ENCODE measurements around the gene TEP1.
"Not testable (repeated sequence)": the region's sequence is repeated elsewhere in the genome, so short reads cannot be mapped to it uniquely, and the experiment has no call there.

Gene TEP1

GRCh38 chr14:20341032-20341431, 72.3 kb downstream of the TEP1 start:
- Mint-ChIP-seq H3K4me1 (ENCODE audit: low read depth in 2 of 2) (peaks cover 9 to 17% of the 10 kb centered on the region in 2 donors), H3K36me3 (ENCODE audit: insufficient read depth) (peaks cover 18% of the 10 kb centered on the region)
- H3K27me3 Mint-ChIP-seq; DNase-seq; H3K27ac Mint-ChIP-seq; ATAC-seq (replicated peaks); H3K4me3 Mint-ChIP-seq; H3K9me3 Mint-ChIP-seq: not testable (repeated sequence)

GRCh38 chr14:20334017-20334416, 79.3 kb downstream of the TEP1 start:
- Mint-ChIP-seq H3K9me3 (no peaks in the 10 kb centered on the region), H3K4me1 (ENCODE audit: low read depth in 2 of 2) (peaks cover 12 to 27% of the 10 kb centered on the region in 2 donors), H3K4me3 (peak overlapping the region; percentile 88 to 95), H3K36me3 (ENCODE audit: insufficient read depth) (no peaks in the 10 kb centered on the region), H3K27ac (peak overlapping the region in 1 of 2 donors; percentile 95), H3K27me3 (no peaks in the 10 kb centered on the region)
- no peak for ATAC-seq (replicated peaks)
- DNase-seq: no peak

GRCh38 chr14:20333494-20333841, 79.8 kb downstream of the TEP1 start:
- DNase-seq: no peak
- no peak for ATAC-seq (replicated peaks)
- Mint-ChIP-seq H3K27me3 (no peaks in the 10 kb centered on the region), H3K27ac (peak overlapping the region; percentile 86 to 95), H3K4me1 (ENCODE audit: low read depth in 2 of 2) (peaks cover 12 to 27% of the 10 kb centered on the region in 2 donors), H3K9me3 (no peaks in the 10 kb centered on the region), H3K4me3 (peak overlapping the region; percentile 88 to 95), H3K36me3 (ENCODE audit: insufficient read depth) (no peaks in the 10 kb centered on the region)

GRCh38 chr14:20332788-20333493, 80.4 kb downstream of the TEP1 start, which contains the start of gene CCNB1IP1:
TSS of gene CCNB1IP1 (minus strand) at chr14:20333279. CDS start at chr14:20316523, 16,756 bp downstream.
- peak within 1 kb of the TSS; percentile 88 to 95 for H3K4me3 Mint-ChIP-seq
- ATAC-seq (replicated peaks) (peak; percentile 99), DNase-seq (peak; percentile 37 to 53 (median 38))
- peak within 1 kb of the TSS; percentile 86 to 95 for H3K27ac Mint-ChIP-seq
- H3K4me1 Mint-ChIP-seq (ENCODE audit: low read depth in 2 of 2): peaks cover 12 to 27% of the 10 kb centered on the region in 2 donors
- no peaks in the 10 kb centered on the region for H3K9me3 Mint-ChIP-seq
- H3K27me3 Mint-ChIP-seq: no peaks in the 10 kb centered on the region
- no peaks in the 10 kb centered on the region for H3K36me3 Mint-ChIP-seq (ENCODE audit: insufficient read depth)

GRCh38 chr14:20332431-20332787, 80.9 kb downstream of the TEP1 start:
- Mint-ChIP-seq H3K9me3 (no peaks in the 10 kb centered on the region), H3K36me3 (ENCODE audit: insufficient read depth) (no peaks in the 10 kb centered on the region), H3K4me1 (ENCODE audit: low read depth in 2 of 2) (peaks cover 15 to 32% of the 10 kb centered on the region in 2 donors), H3K27ac (peak overlapping the region; percentile 86 to 95), H3K27me3 (no peaks in the 10 kb centered on the region), H3K4me3 (peak overlapping the region; percentile 88 to 95)
- DNase-seq: no peak
- no peak for ATAC-seq (replicated peaks)

GRCh38 chr14:20331053-20331613, 82.2 kb downstream of the TEP1 start:
- H3K4me3 Mint-ChIP-seq: no peak overlapping the region
- peaks cover 5% of the 10 kb centered on the region for H3K36me3 Mint-ChIP-seq (ENCODE audit: insufficient read depth)
- DNase-seq (no peak), ATAC-seq (replicated peaks) (no peak)
- no peaks in the 10 kb centered on the region for H3K27me3 Mint-ChIP-seq
- H3K4me1 Mint-ChIP-seq (ENCODE audit: low read depth in 2 of 2): peaks cover 16 to 33% of the 10 kb centered on the region in 2 donors
- no peaks in the 10 kb centered on the region for H3K9me3 Mint-ChIP-seq
- H3K27ac Mint-ChIP-seq: peak overlapping the region; percentile 25 to 87

- ATAC-seq (replicated peaks): no peak
- peaks cover 11% of the 10 kb centered on the region for H3K36me3 Mint-ChIP-seq (ENCODE audit: insufficient read depth)
Observed at GRCh38 chr14:20329355-20329754, 83.9 kb downstream of the TEP1 start.

GRCh38 chr14:20328705-20329104, 84.6 kb downstream of the TEP1 start:
- H3K36me3 Mint-ChIP-seq (ENCODE audit: insufficient read depth): peaks cover 17% of the 10 kb centered on the region
- H3K27ac Mint-ChIP-seq: peak overlapping the region in 1 of 2 donors; percentile 10

More at GRCh38 chr14:20329355-20329754, 83.9 kb downstream of the TEP1 start:
- no peak overlapping the region for H3K4me3 Mint-ChIP-seq
- no peak for DNase-seq
- H3K27me3 Mint-ChIP-seq: no peaks in the 10 kb centered on the region
- peaks cover 16 to 33% of the 10 kb centered on the region in 2 donors for H3K4me1 Mint-ChIP-seq (ENCODE audit: low read depth in 2 of 2)
- H3K27ac Mint-ChIP-seq: peak overlapping the region in 1 of 2 donors; percentile 10
- H3K9me3 Mint-ChIP-seq: no peaks in the 10 kb centered on the region

GRCh38 chr14:20327005-20327869, 86.1 kb downstream of the TEP1 start:
- no peaks in the 10 kb centered on the region for H3K27me3 Mint-ChIP-seq
- H3K9me3 Mint-ChIP-seq: no peaks in the 10 kb centered on the region
- peaks cover 7 to 21% of the 10 kb centered on the region in 2 donors for H3K4me1 Mint-ChIP-seq (ENCODE audit: low read depth in 2 of 2)
- H3K36me3 Mint-ChIP-seq (ENCODE audit: insufficient read depth): peaks cover 21% of the 10 kb centered on the region
- peak overlapping the region in 1 of 2 donors; percentile 52 for H3K27ac Mint-ChIP-seq
- peak; percentile 58 for ATAC-seq (replicated peaks)
- DNase-seq: peak; percentile 42 to 52 (median 49)
- H3K4me3 Mint-ChIP-seq: no peak overlapping the region

More at GRCh38 chr14:20328705-20329104, 84.6 kb downstream of the TEP1 start:
- Mint-ChIP-seq H3K4me3 (no peak overlapping the region), H3K27me3 (no peaks in the 10 kb centered on the region), H3K4me1 (ENCODE audit: low read depth in 2 of 2) (peaks cover 16 to 33% of the 10 kb centered on the region in 2 donors), H3K9me3 (no peaks in the 10 kb centered on the region)
- DNase-seq: no peak
- ATAC-seq (replicated peaks): no peak

GRCh38 chr14:20317720-20318119, 95.6 kb downstream of the TEP1 start:
- Mint-ChIP-seq H3K27me3 (no peaks in the 10 kb centered on the region), H3K4me3 (no peak overlapping the region), H3K4me1 (ENCODE audit: low read depth in 2 of 2) (no peaks in the 10 kb centered on the region), H3K9me3 (no peaks in the 10 kb centered on the region), H3K27ac (no peak overlapping the region), H3K36me3 (ENCODE audit: insufficient read depth) (peaks cover 68% of the 10 kb centered on the region)
- ATAC-seq (replicated peaks): no peak
- DNase-seq: no peak
